Kidney tubule cell (primary cell): ENCODE data around the gene BCL11B.
"Not testable (repeated sequence)": the region's sequence is repeated elsewhere in the genome, so short reads cannot be mapped to it uniquely, and the experiment has no call there.

Experiments used
- DNase-seq: peaks from one replicate; pipeline ENCODE4 v3.0.0-alpha.2; 2018; ENCODE audit warnings: low spot score

BCL11B gene

DNA sequence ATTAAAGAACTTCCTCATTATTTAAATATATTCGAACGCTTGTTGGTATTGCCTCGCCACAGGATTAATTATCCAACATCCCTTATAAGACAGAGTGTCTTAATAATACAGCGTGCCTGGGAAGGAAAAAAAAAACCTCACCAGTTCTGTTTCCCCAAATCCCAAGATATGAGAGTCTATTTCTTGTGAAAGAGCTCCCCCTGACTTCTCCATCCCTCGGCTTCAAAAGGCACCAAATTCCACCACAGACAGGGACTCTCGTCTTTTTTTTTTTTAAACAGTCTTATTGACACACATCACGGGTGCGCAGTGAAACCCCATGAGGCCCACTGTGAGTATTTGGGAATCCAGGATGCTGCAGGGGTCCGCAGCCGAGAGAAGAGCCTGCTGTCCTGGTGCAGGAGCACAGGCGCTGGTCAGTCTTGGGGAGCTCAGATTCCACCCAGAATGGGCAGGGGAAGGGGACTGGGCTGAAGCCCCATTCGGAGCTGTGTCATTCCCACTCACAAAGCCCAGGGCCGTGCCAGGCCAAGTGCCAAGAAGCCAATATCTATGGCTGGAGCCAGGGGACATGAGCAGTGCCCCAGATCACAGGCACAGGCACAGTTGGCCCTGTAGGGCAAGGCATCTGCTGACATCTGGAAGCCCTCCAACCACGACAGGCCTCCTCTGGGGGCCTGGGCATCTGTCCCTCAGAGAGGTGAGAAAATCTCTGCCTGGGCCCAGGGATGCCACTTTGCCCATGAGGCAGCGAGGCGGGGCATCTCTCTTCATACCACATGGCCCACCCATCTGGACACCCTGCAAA is 71.9 kb downstream of the BCL11B start:
- no peak for DNase-seq

DNA sequence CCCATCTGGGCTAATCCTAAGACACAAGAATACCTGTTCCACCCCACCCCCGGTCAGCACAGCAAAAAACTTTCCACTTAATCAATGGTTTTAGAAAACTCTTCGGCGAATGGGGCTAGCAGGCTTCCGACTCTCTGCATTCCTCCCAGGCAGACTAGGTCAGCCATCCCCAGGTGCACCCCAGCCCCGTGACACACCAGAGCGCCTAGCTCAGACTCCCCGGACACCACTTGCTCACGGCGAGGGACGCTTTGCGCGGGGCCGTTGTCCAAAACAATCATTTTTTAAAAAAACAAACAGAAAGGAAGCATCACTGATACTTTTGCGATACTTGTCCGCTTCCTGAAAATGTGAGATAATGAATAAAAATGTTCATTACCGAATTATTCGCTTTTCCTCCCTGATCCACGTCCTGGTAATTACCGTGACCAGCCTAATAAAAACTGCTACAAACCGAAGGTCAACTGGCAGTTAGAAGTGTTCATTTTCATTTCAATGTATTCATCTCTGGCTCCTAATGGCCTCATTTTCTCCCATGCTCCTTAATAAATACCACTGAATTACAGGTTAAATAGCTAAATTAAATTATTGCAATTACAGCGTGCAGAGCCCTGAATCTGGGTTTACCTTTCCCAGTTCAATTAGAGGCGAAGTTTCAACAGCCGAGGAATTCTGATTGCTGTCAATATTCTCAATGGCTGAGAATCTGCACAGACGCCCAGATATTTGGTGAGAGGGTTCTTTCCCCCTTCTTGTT is 73.1 kb downstream of the BCL11B start:
- no peak for DNase-seq

DNA sequence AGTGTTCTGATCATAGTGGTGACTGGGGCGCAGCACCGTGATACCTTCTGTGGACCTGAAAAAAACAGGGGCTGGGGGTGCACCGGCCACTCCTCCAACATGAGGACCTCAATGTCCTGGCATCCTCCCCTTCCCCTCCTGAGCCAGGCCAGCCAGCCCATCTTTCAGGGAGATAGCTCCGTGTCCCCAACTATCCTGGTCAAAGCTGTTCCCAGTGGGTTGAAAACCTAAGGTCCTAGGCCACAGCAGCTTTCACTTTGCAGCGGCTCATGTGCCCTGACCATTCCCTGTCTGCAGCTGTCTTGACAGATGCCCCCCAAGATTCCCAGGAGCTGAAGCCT is 75.7 kb downstream of the BCL11B start:
- no peak for DNase-seq

DNA sequence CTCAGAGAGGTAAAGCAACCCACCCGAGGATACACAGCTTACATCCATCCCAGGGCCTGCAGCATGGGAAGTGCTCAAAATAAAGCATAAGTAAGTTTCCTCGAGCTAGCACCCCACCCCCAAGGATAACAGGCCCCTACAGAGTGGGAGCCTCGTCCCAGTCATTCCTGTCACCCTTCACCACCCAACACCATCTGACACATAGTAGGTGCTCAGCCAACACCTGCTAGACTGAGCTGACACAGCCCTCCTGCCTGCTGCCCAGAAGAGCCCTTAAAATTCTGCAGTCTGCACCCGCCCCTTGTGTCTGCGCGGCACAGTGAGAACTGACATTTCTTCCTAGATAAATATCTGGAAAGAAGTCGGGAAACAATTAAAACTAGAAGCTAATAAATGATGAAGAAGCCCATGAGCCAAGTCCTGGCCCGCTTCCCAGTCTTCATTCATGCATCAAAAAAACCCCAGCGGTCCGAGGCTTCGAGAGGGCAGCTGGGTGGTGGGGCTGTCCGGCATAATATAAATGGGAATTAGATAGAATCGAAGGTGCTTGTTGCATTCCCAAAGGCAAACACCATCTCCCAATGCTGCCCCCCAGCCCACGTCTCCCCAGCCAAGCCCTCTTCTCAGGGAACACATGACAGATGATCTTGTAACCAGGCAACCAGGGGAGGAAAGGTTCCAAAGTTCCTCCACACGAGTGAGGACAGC is 76.2 kb downstream of the BCL11B start:
- peak; percentile 71 for DNase-seq

DNA sequence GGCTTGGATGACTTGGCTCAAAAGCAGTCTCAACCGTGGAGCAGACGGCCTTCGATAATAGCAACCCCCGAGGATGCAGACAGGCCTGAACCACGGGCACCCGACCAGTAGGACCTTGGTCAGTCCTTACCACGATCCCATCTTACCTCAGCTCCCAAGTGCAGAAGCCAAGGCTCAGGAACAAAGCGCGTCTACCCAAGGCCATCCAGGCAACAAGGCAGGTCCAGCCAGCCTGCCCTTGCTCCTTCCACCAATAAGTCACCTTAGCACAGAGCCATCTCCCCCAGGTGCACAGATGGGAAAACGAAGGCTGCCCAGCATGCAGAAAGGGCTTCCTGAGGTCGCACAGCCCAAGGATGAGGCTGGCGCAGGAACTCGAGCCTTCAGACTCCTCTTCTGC is 77.3 kb downstream of the BCL11B start:
- DNase-seq: no peak

DNA sequence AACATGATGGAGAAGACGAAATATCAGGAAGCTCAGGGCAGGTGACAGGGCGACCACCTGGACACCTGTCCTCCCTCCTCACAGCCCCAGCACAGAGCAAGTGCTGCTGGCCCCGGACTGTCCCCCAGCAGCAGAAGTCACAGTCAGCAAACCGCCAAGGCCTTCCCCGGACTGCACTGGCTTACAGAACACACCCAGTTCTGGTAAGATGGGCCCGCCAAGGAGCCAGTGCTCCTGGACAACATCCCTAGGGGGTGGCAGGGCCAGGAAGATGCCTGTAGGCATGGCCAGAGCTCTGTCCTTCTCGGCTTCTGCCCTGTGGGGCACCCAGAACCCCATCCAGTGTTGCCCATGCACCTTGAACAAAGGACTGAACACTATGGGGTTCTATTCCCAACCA is 77.9 kb downstream of the BCL11B start:
- DNase-seq: no peak

DNA sequence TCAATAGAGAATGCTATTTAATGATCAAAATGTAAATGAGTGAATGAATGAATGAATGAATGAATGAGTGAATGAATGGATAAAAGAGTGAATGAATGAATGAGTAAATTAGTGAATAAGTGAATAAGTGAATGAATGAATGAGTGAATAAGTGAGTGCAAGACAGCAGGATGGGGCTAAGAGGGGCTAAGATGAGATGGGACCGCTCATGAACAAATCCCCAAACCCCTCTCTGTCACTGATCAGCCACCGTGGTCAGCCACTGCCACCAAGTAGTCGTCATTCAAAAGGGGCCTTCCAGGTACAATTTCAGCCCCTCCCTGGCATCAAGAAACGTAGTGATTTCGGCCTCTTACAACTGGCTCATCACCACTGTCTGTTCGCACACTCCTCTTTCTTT is 79.2 kb downstream of the BCL11B start:
- no peak for DNase-seq

DNA sequence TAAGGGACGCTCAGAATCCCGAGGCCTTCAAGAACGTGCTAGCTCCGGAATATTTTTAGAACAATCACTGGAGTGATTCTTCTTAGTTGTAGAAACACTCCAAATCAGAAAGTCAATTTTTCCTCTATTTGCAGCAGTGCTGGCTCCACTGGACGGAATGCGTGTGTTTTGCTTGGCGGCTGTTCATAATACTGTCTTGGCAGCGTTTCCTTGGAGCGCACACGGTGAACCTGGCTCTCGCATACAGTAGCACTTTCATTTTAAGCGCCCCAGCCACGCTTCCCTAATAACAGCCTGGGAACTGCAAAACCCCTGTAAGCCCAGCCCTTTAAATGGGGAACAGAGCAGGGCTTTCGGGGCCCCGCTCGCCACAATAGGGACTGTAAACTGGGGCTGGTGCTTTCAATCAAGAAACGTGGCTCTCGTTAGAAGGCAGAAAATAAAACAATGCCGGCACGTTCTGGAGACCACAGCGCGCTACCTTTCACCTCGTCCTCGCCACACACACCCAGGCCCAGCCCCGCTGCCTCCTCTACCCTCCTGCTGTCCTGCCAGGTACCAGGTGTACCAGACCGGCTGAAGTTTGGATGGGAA is 79.9 kb downstream of the BCL11B start:
- DNase-seq: peak; percentile 61

DNA sequence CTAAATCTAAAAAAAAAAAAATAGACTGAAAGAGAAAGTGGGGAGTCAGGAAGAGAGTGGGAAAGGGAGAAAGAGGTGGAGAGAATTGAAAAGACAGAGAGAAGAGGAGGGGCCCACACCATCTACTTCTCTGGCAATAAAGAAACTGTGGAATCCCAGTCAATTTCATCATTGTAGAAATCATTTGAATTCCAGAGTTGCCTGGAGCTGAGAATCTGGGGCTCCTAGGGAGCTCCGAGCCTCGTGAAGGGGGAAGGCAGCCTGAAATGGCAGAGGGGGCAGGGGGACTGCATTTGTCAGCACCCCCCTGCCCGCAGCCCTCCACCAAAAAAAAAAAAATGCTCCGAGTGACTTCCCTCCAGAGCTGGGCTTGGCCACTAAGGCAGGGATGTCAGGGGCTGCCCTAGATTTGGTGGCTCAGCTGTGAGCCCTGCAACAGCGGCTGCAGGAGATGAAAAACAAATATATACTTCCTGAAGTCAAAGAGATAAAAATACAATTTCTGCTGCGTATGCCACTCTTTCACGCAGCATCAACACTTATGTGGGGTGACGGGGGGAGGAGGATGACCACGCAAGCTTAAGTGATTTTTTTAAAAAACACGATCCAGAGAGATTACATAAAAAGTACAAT is 80.5 kb downstream of the BCL11B start:
- DNase-seq: no peak

DNA sequence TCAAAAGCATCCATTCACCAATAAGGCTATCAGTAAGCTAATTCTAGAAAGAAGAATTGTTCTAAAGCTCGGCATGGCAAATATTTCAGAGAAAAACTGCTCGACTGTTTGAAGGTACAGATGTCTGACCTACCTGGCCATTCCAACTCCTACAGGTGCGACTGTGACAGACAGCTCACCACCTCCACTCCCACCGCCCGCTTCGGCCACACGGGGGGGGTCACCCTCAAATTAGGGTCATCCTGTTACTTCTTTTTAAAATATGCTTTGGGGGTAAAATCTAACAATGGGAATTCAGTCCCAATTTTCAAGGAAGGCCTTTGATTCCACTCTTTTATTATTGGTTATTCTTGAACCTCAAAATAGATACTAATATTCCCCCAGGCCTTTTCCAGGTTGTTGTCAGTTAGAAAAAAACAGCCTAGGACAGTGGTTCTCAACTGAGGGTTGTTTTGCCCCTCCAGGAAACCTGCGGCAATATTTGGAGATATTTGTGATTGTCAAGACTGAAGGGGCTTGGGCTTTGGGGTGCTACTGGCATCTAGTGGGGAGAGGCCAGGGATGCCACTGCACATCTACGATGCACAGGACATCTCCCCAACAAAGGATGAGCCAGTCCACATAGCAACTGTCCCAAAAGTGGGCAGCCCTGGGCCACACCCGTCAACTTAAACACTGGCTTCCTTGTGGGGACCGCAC is 81.2 kb downstream of the BCL11B start:
- no peak for DNase-seq

DNA sequence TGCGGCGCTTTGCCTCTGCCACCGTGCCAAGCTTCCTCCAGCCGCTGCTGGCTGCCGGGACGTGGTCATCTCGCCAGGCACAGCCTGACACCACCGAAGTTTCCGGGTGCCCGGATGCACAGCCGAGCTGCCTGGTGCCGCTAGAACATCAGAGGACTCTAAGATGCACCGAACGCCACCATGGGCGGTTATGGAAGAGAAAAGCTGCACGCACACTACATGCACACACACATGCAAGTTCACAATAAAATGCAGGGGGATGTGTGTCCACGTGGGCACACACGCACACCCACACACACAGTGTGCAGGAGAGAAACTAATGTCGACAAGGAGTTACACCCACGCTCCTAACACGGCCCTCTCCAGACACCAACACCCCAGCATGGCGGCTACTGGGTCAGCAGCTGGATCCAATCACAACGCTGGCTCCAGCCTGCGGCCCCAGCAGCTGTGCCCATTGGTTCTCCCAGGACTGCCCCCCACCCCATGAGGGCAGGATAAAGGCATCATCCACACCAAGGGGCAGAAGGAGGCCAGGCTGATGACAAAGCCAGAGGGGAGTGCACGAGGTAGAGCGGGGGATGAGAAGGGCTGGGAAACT is 82.7 kb downstream of the BCL11B start:
- no peak for DNase-seq

DNA sequence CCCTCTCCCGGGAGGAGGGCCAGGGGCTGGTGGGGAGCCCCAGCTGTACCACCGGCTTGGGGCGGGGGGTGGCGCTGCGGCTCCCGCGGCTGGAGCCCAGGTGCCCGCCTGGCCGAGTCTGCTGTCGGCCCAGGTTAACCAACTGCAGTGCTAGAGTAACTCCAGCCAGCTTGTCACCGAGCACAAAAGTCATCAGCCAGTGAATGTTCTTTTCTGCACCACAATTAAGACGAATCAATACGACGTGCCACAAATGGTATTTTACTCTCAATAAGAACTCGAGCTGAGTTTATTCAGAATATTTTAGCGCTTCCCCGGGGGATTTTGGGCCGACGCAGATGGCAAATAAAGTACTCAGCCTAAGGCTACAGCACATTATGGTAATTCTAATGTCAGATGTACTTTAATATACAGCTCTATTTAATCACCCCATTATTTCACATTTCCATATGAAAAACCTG is 83.2 kb downstream of the BCL11B start:
- no peak for DNase-seq

DNA sequence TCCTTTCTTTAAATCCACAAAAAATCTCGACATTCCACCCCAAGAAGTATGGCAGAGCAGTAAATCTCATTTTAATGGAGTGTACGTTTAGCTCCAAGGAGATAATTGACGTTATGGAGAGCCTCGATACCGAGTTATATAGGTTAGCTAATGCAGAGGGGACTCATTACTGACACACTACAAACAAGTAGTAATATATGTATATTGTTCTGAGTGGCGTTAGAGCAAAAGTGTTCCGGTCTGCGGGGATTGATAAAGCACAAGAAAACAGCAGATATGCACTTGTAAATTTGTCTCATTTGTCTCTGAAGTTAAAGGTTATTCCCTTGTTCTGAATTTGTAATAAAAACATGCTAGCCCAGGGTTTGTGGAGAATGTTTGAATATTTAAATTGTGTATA is 84.1 kb downstream of the BCL11B start:
- DNase-seq: no peak

DNA sequence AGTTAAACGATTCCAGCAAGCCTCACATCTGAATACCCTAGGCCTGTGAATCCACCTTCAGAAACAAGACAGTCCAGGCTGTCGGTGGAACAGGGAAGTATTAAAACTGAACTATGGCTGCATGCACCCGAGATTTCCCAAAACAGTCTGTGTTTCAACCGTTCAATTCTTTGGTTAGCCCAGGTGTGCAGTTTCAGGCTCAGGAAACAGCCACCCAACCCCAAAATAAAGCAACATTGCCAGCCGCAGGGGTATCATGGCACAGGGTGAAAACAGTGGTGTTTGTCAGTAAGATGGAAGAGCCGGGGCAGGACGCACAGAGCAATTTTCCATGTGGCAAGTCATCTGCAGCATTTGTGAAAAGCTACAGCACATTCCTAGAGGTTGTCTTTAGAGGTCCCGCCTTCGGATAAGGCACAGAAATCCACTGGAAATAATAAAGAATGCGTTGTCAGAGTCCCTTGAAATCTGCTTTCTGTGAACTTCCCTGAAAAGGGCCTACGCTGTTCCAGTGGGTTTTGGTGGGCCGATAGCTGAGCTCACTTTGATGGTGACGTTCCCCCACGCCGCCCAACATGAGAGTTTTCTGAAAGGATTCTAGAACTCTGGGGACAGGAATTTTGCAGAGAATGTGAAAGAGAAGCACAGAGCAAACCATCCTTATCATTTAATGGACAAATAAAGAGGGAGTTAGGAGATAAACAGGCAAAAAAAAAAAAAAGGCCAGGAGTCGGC is 84.9 kb downstream of the BCL11B start:
- DNase-seq: no peak

DNA sequence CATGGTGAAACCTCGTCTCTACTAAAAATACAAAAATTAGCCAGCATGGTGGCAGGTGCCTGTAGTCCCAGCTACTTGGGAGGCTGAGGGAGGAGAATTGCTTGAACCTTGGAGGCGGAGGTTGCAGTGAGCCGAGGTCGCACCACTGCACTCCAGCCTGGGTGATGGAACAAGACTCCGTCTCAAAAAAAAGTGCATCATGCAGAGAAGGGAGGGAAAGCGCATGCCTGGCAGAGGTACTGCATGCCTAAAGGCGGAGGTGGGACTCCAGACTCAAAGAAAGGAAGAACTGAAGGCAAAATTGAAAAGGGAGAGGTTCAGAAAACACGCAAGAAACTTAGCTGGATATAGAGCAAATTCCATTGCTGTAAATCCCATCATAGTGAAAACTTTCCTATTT is 85.7 kb downstream of the BCL11B start:
- DNase-seq: not testable (repeated sequence)

DNA sequence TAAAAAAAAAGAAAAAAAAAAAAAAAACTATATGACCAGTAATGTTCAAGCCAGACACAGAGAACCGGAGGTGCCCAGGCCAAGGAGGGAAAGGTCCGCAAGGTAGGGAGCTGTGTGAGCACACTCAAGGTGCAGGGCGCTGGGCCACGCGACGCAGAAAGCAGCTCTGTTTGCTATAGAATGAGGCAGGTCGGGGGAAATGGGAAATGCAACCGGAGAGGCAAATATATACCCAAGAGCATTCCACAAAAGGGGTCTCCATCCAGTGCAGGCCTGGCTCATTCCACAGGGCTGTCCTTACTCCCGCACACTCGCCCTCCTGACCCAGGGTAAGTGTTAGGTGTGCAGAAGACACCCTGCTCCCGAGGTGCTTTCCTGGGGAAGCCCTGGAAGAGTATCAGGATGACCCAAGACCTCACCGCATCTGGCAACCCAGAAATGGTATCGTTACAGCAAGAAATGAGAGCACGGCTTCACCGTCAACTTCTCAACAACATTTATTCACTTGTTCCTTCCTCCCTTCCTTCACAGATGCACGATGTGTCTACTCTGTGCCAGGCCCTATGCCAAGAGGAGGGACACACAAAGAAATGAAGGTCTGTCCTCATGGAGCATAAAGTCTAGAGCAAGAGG is 86.4 kb downstream of the BCL11B start:
- no peak for DNase-seq

DNA sequence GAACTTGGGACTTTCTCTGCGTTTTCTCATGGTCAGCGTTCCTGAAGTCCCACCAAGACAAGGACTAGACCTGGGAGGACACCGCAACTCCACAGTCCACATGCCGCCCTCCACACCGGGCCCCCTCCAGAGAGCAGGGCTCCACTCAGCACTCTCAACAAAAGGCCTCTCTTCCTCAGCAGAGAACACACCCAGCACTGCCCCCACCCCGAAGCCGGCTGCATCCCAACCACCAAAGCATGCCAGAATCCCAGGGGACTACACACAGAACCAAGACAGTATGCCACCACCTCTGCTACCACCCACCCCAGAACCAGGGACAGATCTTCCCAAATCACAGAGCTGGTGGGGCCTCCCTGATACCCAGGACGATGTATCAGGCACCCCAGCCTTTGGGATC is 88.3 kb downstream of the BCL11B start:
- no peak for DNase-seq

DNA sequence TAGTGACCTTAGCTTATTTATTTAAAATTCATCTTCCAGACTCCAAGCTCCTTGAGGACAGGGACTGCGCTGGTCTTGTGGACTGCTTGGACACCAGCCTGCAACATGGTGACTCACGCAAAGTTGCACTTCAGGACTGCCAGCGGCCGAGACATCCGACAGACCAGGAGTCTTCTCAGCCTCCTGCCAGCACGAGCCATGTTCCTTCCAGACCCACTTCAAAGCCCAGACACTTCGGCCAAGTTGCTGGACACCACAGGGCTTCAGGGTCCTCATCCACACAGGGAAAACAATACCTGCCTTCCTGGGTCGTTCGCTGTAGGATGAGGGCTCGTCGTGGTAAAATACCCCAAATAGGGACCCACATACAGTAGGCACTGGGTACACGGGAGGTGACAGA is 88.7 kb downstream of the BCL11B start:
- DNase-seq: no peak

DNA sequence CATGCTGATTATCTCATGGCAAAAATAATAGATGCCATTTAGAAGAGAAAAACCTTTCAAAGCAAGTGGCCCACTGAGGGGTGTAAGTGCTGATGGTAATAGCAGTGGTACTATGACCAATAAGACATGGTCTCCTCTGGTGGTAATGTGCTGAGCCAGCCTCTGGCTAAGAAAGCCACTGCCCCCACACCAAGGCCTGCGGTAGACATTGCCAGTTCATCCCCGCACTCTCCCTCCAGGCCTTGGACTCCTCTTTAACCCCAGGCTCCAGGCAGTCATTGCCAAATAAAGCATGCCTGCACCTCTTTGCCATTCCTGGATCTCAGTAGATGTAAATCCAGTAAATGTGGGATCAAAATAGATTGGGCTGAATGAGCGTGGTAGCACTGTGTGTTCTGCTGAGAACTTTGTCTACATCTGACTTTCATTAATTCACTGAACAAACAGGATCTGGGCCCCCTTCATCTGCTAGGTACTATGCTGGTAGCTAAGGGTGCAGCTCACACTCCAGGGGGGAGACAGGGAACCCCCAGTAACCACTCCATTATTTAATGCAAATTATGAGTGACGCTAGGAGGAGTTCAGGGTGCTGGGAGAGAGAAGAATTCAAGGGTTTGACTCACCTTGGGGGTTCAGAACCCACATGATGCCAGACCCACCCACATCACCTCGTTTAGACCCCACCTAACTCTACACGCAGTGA is 89.3 kb downstream of the BCL11B start:
- DNase-seq: no peak
